GM21381 (cell line): ENCODE data around the gene GATAD2B.
A peak's percentile ranks its signal among the peaks of the same experiment; 100 is the strongest.
"Not testable (repeated sequence)": the region's sequence is repeated elsewhere in the genome, so short reads cannot be mapped to it uniquely, and the experiment has no call there.

Experiments
- ATAC-seq: cut with Tn5 transposase; IDR thresholded peaks from one replicate; pipeline ENCODE4 v1.9.1; 2021; ENCODE audit warnings: mild to moderate bottlenecking, moderate library complexity; ENCODE audit not compliant: unreplicated experiment

The GATAD2B gene

DNA sequence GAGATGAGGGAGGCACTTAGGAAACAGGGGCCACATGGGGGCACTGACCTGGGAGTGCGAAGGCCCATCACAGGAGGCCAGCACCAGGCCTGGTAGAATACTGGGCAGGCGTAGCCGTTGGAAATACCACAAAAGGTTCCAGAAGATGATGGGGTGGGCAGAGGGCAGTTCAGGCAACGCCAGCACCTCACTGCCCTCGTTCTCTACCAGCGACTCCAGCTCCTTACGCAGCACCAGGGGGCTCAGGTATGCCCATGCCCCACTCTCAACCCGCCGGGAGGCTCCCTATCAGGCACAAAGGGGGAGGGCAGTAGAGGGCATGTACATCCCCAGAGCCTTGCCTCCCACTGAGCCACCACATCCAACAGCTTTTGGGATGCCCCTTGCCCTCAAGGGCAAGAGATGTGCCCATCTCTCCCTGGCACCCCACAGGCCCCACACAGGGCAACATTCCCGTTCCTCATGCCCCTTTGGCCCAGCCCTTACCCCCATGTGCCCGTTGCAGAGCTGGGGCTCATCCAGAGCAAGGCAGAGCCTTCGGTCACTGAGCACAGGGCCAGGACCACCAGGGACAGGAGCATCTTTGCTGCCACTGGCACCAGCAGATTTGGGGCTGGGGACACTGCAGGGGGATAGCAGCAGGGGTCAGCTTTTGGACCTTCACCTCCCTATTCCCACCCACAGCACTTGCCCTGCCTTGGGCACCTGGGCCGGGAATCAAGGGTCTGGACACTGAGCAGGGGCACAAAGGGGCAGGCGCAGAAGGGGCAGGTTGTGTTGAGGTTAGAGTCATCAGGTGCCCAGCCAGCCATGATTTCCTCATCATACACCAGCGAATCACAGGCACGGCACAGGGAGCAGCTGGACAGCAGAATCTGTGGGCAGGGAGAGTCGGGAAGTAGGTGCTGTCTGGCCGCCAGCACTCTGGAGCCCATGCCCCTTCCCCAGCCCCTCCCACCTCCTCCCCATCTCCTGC lies 9.7 kb upstream of the GATAD2B start:
- ATAC-seq: no peak

DNA sequence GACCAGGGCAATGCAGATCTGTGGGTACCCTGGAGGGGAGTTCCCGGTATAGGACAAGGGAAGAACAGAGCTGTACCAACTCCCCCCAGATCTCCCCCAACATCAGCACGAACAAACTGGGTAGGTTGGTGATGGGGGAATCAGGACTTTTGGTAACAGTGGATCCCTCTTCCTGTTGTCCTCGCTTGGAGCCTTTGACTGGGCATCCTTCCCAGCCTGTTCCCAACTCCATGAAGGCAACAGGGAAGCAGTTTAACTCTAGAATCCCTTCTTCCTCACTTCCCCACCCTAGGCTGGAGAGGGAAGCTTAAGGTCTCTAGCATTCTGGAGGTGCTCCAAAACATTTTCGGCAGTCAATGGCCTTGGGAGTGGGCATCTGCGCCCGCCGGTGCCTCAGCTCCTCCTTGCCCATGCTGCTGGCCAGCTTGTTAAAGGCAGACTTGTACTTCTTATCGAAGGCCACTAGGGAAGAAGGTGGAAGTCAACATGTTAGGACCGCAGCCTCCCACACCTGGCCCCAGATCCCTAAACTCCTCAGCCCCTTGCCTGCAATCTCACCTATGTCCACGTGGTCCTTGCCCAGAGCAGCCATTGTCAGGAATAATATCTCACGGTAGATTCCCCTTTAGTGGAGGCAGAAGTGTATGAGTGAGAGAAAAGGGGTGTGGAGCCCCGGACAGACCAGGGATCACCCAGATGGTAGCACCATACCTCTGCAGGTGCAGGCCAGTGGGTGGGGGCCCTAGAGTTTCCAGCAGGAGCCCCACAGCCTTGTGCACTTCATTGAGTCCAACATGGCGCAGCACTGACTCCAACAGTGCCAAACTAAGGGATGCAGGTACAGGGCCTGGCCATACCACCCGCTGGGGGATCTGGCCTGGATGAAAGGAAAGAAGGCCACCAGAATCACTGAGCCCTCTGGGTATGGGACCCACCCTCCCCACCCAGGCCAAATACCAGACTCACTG lies 7.5 kb upstream of the GATAD2B start:
- ATAC-seq: no peak

DNA sequence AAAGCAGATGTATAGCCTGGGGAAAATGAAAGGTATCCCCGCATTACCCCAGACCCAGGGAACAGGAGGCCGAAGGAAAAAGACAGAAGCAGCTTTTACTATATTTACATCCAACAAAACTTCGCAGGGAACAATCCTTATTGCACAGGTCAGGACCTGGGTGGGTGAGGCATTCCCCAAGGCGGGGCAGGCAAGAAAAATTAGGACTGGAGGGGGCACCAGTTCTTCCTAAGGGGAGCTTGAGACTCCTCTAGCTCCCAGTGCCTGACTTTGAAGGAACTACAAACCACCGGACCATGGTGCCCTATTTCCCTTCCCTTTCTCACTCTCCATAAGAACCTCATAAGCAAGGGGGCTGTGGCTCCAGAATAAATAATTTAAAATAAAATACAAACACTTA lies 6.7 kb upstream of the GATAD2B start:
- no peak for ATAC-seq

DNA sequence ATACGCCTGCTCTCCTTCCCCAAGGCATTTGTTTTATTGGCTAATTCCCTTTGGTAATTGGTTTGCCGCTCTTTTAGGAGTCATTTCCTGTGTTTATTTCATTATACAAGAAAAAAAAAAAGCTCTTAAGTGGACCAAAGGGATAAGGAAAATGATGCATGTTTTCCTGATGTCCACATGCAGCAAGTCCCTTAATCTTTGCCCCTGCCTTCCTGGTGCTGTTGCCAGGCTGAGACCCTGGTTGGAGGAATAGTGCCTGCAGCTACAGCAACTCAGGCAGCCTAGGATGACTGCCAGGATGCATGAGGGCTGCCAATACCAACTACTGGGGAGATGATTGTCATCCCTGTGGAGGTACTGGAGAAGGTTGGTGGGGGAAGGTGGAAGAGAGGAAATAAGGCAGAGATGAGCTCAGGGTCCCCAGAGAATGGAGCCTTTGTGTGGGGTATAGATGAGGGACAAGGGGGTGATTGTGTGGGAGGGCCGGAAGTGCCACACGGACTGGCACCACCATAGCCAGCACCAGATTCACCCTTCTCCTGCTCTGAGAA lies 6.1 kb upstream of the GATAD2B start:
- ATAC-seq: no peak

DNA sequence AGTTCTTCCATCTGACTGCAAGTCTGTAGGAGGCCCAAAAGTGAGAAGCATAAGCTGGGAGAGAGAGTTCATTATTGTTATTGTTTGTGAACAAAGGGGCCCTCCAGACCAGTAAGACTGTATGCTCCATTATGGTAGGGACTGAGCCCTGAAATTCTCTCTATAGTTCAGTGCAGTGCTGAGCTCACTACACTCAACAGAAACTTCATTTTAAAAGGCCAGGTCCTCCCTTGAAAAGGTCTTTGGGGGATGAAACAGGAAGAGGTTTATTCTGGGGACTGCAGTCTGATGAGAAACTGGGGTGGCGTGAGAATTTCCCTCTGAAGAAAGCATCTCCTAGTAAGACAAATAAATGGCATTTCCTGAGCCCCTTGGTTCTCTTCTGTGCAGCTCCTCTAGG lies 5.5 kb upstream of the GATAD2B start:
- ATAC-seq: no peak

DNA sequence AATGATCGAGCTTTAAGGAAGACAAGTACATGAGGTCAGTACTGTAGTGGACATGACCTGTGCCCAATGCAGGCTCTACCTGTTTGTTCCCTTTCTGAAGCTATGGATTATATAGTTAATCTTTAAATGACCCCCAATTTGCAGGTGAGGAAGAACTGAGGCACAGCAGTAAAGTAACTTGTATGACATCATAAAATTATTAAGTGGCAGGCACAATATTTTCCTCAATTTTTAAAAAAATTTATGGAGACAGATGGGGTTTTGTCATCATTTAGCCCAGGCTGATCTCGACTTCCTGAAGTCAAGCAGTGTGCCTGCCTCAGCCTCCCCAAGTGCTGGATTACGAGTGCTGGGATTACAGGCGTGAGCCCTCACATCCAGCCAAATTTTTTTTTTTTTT lies 3.6 kb upstream of the GATAD2B start:
- ATAC-seq: no peak

DNA sequence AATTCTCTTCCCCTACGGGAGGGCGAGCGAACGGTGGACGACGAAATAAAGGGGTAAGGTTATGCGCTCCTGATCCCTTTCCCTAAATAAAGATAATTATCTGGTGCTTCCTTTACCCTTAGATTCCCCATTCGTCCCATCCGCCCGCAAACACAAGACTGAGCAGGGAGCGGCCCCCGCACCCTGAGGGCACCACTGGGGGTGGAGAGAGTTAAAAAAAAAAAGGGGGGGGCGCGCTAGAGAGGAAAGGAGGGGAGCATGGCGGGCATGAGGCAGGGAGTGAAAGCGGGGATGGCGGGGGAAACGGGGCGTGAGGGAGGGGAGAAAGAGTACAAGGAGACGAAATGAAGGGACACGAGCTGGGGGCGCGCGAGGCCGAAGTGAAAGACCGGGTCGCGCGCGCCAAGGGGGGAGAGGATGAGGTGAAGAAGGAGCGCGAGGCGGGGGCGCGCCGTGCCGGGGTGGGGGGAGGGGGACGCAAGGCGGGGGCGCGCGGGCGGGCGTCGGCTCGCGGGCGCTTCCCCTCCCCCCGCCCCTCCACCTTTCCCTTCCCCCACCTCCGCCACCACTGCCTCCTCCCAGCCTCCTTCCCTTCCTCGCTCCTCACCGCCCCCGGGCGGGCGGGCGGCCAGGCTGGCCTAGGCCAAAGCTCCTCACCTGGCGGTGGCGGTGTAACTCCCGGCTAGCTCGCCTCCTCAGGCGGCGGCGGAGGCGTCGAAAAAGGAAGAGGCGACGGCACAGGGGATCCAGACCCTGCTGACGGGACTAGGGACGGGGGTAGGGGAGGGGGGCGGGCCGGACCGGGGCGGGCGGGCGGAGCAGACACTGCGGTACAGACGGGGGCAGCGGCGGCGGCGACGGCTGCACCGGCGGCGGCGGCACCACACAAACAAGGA lies 448 bp downstream of the GATAD2B start:
- peak; percentile 25 for ATAC-seq

DNA sequence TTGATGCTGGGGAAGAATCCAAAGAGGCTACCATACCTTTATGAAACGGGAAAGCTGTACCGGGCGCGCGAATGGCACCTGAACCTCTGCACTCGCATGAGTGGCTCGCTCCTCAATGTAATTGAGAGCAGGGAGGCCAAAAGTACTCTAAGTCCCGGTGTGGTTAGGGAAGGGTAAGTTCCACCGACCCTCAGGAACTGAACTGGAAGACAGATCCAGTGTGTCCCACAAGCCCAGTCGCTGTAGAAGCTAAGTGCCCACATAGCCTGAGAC lies 1.0 kb downstream of the GATAD2B start:
- ATAC-seq: no peak

DNA sequence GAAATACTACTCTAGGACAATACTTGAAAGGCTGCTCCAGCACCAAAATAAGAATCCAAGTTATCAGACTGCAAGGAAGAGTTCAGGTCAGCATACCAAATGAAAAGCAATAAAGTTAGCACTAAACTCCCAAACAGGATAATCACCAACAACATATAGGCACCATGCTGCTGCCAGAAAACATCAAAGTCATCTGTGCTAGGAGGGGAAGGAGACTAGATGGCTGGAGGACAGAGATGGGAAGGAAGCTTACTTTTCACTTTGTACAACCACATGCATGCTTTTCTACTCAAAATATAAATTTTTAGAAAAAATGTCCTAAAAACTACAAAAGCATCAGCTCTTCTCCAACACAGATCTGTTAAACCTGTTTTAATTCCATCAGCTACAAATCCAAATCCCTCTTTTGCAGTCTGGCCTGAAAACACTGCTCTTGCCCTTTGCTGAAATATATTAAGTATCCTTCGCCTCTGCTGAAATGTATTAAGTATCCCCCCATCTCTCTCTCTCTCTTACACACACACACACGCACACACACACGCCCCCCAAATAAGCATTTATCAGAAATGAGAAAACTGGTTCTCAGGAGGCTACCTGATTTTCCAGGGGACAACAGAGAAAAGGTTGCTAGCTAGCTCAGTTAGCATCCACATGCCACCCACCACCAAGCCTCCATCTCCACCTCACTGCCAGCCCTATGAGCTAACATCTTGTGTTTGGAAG lies 1.5 kb downstream of the GATAD2B start:
- no peak for ATAC-seq

DNA sequence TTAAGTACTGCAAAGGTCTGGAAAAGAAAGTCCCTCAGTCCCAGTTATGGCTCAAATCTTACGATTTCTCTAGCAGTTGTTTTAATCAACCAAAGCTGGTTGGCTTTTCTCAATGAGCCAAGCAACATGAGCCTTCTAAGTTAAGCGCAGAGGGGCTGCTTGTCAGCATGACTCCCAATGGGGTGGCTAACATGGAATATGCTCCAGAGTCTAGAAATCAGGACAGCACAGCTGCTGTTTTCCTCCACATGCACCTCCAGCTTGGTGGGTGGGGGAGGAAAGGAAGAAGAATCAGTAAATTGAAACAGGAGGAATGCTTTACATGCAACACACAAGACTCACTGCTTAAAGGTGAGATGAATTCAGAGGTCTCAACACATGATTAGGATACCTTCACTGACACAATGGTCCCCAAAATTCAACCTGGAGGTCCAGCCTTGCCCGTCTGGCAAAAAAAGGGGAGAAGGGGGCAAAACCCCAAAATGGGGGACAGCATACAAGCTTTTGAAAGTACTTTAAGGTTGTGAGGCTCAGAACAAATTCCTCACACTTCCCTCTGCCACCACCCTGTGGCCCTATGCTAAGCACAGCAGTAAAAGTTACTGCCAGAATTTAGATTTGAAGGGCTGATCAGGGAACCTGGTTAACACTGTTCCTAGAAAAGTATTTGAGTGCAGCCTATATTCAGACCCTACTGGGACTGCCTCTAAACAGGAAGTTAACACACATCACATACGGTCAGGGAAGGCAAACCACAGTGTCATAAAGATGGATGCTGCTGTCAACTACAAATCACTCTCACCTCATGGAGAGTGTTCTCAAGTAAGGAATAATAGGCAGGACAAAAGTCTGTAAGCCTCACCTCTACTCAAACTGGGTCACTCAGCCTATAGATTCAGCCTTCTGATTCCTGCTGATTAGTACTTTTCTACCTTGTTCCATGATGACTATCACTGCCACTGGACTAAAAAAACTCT lies 2.6 kb downstream of the GATAD2B start:
- ATAC-seq: no peak

DNA sequence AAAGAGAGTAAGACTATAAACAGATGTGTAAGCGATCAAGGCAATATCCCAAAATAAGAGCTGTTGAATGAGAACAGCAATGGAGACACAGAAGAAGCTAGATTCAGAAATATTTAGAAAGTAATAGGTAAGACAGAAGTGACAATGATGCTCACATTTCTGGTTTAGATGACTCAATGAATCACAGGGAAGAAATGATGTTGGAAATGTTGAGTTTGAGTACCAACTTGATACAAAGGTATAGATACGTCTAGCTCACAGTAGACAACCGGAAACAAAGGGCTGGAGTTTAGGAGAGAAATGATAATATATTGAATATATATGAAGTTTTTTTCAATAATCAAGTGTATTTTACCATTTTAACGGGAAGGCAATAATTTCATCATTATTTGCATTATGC lies 6.5 kb downstream of the GATAD2B start:
- no peak for ATAC-seq

DNA sequence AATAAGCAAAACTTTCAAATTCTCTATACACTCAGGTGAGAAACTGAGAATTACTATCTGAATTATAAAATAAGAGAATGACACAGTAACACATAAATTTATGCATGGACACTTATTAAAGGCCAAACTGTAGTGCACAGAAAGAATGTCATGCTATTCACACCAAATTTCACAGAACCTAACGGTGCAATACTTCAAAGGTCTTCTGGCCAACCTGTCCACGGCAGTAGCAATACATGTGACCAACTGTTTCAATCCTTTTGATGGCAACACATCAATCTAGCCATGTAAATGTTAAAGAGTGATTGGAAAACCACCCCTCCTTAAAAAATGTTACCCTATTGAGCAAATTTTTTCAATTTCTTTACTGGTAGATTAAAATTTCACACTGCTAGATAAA lies 10.4 kb downstream of the GATAD2B start:
- ATAC-seq: no peak

DNA sequence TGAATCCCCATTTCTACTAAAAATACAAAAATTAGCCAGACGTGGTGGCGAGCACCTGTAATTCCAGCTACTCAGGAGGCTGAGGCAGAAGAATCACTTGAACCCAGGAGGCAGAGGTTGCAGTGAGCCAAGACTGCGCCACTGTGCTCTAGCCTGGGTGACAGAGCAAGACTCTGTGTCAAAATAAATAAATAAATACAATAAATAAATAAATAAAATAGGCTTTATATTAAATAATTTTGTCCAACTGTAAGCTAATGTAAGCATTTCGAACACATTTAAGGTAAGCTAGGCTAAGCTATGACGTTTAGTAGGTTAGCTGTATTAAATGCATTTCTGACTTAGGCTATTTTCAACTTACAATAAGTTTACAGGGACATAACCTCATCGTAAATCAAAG lies 12.2 kb downstream of the GATAD2B start:
- ATAC-seq: not testable (repeated sequence)

DNA sequence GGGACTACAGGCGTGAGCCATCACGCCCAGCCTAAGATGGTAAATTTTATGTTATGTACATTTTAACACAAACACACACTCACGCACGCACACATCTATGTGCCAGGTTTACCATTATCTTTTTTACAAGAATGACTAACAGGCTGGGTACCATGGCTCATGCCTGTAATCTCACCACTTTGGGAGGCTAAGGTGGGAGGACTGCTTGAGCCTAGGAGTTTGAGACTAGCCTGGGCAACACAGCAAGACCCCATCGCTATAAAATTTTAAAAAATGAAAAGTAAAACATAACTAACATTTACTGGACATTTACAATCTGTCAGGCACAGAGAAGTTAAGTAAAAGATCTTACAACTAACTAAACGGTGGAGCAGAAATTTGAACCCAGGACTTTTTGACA lies 14.7 kb downstream of the GATAD2B start:
- ATAC-seq: no peak

DNA sequence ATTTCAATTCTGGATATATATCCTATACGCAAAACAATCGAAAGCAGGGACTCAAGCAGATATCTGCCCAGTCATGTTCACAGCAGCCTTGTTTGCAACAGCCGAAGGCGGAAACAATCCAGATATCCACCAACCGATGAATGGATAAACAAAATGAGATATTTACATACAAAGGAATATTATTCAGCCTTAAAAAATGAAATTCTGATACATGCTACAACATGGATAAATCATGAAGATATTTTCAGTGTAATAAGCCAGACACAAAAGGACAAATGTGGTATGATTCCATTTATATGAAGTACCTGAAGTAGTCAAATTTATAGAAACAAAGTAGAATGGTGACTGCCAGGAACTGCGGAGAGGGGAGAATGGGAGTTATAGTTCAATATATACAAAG lies 15.6 kb downstream of the GATAD2B start:
- ATAC-seq: no peak

DNA sequence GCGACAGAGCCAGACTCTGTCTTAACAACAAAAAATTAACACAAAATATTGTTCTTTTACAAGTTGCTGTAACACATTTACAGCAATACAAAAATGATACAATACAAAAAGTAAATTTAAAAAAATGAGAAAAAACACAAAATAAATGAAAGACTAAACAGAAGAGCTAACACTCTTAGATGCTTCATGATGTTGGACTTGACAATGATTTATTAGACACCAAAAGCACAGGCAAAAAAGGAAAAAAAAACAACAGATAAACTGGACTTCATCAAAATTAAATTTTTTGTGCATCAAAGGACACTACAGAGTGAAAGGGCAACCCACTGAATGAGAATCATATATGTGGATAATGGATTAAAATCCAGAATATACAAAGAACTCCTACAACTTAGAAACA lies 16.4 kb downstream of the GATAD2B start:
- ATAC-seq: no peak

DNA sequence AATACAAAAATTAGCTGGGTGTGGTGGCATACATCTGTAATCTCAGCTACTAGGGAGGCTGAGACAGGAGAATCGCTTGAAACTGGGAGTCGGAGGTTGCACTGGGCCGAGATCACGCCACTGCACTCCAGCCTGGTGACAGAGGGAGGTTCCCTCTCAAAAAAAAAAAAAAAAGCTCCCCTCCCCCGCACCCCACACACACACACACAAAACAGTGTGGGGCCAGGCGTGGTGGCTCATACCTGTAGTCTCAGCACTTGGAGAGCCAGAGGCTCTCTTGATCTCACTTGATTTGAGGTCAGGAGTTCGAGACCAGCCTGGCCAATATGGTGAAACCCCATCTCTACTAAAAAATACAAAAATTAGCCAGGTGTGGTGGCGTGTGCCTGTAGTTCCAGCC lies 16.9 kb downstream of the GATAD2B start:
- ATAC-seq: not testable (repeated sequence)

DNA sequence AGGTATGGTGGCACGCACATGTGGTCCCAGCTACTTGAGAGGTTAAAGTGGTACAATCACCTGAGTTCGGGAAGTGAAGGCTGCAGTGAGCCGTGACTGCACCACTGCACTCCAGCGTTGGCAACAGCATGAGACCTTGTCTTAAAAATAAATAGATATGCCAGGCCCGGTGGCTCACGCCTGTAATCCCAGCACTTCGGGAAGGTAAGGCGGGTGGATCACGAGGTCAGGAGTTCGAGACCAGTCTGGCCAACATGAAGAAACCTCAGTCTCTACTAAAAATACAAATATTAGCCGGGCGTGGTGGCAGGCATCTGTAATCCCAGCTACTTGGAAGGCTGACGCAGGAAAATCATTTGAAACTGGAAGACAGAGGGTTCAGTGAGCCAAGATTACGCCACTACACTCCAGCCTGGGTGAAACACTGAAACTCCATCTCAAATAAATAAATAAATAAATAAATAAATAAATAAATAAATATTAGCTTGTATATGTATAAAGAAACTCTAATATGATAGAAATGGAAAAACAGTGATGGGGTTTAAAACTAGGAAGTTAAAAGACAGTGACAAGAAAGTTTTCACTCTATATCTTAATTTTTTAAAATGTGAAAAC lies 18.8 kb downstream of the GATAD2B start:
- ATAC-seq: no peak
